ENCODE measurements around the gene FAF1.

- TF ChIP-seq, protein P1, sequence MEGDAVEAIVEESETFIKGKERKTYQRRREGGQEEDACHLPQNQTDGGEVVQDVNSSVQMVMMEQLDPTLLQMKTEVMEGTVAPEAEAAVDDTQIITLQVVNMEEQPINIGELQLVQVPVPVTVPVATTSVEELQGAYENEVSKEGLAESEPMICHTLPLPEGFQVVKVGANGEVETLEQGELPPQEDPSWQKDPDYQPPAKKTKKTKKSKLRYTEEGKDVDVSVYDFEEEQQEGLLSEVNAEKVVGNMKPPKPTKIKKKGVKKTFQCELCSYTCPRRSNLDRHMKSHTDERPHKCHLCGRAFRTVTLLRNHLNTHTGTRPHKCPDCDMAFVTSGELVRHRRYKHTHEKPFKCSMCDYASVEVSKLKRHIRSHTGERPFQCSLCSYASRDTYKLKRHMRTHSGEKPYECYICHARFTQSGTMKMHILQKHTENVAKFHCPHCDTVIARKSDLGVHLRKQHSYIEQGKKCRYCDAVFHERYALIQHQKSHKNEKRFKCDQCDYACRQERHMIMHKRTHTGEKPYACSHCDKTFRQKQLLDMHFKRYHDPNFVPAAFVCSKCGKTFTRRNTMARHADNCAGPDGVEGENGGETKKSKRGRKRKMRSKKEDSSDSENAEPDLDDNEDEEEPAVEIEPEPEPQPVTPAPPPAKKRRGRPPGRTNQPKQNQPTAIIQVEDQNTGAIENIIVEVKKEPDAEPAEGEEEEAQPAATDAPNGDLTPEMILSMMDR (IDR thresholded peaks at IDR 0.05), result no peak
- peak; percentile 51 to 58 for TF ChIP-seq POLR2A (IDR thresholded peaks at IDR 0.05)
- peak; percentile 33 for TF ChIP-seq POLR2AphosphoS5 (IDR thresholded peaks at IDR 0.05)
- no peak for TF ChIP-seq EP300 (IDR thresholded peaks at IDR 0.05)
These were observed 18.2 kb upstream of the FAF1 start for GRCh38 chr1:50978144-50978851.
